SIG-M5 (cell line): ENCODE results near the gene TATDN3.
"Not testable (repeated sequence)": the region's sequence is repeated elsewhere in the genome, so short reads cannot be mapped to it uniquely, and the experiment has no call there.

Source experiments
- DNase-seq: peaks from one replicate; lab custom pipeline; 2025; lab: John Stamatoyannopoulos, UW

TATDN3 gene, protein sequence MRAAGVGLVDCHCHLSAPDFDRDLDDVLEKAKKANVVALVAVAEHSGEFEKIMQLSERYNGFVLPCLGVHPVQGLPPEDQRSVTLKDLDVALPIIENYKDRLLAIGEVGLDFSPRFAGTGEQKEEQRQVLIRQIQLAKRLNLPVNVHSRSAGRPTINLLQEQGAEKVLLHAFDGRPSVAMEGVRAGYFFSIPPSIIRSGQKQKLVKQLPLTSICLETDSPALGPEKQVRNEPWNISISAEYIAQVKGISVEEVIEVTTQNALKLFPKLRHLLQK

DNA sequence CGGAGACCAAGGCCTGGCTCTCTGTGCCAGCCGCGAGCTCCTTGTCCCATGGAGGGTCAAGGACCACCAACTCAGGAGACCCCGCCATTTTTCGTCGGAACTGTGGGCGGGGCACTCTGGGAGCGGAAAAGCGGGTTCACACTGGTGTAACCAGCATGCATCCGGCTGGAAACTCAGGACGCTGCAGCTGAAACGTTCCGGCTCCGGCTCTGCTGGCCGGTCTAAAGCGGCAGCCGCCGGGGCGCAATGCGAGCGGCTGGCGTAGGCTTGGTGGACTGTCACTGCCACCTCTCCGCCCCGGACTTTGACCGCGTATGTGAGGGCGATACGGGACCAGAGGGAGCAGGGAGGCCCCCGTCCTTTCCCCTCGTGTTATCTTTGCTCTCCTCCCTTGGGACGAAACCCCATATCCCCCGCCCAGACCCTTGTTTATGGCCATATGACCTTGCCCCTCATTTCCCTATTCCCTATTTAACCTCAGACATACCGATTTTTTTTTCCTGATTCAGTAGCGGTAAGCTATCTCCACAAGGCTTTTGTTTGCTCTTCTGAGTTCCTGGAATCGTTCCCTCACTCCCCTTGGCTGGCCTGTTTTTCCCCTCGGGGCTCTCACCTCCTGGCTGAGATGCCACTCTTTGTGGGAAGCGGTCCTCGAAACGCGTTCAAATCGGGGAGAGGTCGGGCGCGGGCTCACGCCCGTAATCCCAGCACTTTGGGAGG is at the start of gene TATDN3, which contains the start of gene NSL1:
Gene TATDN3, plus strand, starts transcription at position 219 of the 720 bp plus-strand sequence. Its CDS starts 28 bp downstream, at position 247.
Gene NSL1, minus strand, starts transcription at position 102 of the 720 bp plus-strand sequence. Its CDS starts 14 bp downstream, at position 88.
- DNase-seq: no peak

DNA sequence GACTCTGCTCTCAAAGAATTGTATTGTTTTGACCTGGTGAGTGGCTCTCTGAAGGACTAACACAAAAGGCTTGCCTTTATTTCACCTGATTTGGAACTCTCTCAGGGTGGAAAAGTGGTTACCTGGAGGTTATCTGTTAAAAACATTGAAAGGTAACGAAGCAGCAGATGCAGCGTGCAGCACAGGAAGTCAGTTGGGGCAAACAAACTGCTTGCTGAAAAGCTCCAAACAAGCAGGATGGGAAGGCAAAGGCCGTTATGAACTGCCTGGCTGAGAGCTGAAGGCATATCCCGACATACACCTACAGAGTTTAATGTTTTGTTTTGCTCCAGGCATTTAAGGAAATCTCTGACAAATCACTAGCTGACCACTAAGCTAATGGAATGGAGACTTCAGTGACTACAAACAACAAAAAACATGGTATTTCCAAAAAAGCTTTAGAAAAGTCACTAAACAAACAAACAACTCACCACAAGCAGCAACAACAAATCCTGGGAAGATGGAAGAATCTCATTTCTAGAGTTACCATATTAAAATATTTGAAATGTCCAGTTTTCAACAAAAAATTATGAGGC is 47.7 kb upstream of the TATDN3 start:
- DNase-seq: no peak

DNA sequence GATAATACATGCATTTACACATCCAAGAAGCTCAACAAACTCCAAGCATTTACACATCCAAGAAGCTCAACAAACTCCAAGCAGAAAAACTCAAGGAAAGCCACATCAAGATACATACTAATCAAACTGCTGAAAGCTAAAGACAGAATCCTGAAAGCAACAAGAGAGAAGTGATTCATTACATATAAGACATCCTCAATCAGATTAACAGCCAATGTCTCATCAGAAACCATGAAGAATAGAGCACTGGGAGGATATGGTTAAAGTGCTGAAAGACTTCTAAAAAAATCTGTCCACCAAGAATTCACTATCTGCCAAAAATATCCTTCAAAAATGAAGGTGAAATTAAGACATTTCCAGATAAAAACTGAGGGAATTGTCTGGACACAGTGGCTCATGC is 46.4 kb upstream of the TATDN3 start:
- DNase-seq: no peak

DNA sequence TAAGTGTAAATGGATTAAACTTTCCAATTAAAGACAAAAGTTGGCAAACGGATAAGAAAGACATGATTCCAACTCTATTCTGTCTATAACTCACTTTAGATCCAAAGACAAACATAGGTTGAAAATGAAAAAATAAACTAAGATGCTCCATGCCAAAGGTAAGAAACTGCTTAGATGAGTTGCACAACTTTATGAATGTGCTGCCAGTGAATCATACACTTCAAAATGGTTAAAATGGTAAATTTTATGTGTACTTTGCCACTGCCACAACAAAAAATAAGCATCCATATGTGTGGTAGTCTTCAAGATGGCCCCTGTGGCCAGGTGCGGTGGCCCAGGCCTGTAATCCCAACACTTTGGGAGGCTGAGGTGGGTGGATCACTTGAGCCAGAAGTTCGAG is 45.1 kb upstream of the TATDN3 start:
- no peak for DNase-seq

DNA sequence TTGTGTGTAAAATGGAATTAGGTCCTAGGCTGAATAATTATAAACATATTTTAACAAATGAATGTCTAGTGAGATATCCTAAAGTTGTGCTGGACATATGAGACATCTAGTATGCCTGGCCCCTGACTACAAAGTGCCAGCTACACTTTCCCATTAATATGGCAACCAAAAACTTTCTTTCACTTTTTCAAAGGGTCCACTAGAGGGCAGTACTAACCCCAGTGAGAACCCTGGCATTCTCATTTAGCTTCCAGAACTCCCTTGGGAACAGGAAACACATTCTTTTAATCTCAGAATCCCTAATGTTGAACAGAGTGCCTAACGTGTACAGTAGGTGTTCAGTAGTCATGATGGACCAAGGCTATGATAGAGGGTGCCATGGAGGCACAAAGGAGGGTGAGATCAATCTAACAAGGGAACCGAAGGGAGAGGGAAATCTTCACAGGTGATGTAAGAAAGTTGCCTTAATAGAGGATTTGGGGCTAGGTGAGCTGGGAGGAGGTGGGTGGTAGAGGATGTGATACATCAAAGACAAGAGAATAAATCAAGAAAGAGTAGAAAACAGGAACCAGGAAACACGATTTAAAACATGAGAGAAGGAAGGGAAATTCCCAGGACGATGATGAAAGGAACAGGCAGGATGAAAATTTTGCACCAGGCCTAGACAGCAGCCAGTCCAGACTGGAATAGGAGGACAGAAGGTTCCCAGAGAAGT is 41.7 kb upstream of the TATDN3 start:
- DNase-seq: no peak

DNA sequence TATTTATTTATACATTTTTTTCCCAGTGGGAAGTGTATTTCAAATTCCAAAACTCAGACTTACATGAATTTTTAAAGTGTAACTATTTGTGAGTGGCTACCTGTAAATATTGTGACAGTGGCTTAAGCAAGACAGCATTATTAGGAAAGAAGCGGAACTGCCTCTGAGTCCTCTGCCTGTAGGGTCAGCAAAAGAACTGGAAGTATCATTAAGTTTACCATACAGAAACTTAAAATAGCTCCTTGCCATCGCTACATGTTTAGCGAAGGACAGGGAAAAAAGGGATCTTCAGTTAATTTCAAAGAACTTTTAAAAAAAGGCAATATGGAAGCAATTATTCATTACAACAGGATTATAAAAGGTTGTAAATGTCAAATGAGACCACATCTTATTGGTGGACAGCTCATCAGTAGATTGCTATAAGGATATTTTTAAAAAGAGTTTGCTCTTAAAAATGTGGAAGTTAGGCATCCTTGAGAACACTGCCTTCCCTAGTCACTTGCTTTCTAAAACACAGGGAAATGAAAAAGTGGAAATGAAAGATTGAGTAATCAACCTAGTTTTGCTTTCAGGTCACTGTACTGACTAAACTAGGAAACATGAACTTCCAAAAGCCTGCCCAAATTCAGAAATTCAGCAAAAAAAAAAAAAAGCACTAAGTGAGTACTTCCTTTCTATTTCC is 39.3 kb upstream of the TATDN3 start:
- DNase-seq: peak; percentile 45

DNA sequence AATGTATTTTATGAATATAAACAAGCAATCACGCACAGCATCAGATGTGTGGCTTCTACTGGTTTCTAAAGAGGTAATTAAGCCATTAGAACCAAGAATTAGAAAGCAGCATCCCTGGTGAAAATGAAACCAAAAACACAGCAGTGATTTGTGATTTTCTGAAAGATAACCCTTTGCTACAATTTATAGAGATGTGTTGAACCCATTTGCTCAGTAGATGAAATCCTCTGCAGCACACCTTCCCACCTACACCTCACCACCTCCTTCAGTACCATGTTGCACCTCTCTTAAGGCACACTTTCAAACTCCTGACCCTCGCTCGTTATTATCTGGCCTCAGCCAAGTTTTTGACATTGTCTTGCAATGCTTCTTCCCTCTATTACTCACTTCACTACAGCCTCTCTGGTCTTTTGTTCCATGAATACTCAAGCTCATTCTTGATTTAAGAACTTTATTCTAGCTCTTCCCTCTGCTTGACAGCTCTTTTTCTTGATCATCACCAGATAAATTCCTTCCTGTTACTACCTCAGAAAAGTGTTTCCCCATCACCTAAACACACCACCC is 38.7 kb upstream of the TATDN3 start:
- DNase-seq: no peak

DNA sequence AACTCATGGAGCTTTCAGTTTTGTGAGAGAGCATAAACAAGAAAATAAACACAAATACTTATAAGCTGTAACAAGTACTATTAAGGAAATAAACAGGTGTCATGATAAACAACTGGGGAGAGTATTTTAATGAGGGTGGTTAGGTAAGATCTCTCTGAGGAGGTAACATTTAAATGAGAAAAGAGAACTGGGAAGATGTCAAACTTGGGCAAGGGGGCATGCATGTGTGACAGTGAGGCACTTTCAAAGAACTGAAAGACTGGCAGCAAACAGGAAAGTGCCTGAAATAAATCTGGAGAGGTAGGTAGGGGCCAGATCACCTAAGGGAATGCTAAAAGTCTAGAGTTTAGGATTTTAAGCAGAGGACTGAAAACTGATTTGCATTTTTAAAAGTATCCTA is 37.9 kb upstream of the TATDN3 start:
- DNase-seq: no peak

DNA sequence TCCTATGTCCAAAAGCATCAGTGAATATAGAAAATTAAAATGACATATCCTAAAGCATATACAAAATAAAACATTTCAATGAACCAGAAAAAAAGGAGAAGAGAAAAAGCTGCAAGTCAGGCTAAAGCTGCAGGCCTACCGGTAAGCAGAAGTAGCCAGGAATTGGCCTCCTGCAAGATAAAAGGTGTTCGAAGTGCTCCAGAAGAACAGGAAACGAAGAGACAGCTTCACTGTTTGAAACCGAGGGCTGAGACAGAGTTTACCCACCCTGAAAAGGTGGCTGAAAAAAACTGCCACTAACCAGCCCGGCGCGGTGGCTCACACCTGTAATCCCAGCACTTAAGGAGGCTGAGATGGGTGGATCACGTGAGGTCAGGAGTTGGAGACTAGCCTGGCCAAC is 37.5 kb upstream of the TATDN3 start:
- DNase-seq: no peak

DNA sequence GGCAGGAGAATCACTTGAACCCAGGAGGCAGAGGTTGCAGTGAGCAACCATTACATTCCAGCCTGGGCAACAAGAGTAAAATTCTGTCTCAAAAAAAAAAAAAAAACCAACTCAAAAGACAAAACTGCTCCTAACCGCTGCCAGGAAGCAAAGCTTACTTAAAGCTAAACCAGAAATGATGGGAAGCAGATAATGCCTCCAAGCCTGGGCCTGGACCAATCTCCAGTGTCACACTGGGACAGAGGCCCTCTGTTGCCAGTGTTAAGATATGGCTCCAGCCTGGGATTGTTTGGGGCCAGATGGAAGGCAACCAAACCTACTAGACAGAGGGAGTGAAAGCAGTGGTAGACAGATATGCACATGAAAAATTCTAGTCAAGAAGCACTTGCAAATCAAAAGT is 37.0 kb upstream of the TATDN3 start:
- DNase-seq: no peak

DNA sequence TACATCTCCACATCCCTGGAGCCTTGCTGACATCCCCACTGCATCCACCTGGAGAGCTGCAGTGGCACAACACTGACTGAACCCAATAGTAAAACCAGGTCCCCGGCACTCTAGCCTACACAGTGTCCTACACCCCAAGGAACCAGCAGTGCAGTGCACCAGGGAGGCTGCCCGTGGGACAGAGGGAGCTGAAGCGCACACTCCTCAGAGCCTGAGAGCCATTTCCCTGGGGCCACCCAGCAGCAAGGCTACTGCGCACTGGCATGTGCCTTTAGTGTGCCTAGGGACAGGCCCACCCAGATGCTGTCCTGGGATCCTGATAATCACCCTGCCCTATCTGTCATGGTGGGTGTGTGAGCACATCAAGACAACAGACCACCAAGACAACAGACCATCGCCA is 32.0 kb upstream of the TATDN3 start:
- no peak for DNase-seq

DNA sequence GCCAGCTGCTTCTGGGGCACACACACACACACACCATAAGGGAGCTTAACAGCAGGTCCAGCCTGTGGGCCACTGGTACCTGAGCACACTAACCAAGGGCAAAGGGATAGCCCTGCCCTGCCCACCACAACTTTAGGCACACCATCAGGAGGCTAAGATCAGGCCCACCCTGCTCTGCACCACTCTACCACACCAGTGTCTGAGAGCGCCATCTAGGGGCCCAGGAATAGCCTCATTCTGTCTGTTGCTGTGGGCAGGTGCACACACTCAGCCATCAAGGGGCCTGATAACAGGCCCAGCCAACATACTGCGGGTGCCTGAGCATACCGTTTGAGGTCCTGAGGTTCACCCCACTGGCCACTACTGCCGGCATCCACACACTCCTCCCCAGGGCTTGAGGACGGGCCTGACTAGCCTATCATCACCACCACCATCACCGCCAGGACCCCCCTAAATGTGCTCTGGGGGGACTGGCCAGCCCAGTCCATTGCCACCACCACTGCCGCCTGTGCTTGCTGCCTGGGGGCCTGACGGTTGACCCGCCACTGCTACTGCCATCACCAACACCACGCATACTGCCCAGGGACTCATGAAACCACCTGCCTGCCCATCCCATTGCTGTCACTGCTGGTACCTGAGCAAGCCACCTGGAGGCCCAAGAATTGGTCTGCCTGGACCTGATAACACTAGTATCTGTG is 31.4 kb upstream of the TATDN3 start:
- no peak for DNase-seq

DNA sequence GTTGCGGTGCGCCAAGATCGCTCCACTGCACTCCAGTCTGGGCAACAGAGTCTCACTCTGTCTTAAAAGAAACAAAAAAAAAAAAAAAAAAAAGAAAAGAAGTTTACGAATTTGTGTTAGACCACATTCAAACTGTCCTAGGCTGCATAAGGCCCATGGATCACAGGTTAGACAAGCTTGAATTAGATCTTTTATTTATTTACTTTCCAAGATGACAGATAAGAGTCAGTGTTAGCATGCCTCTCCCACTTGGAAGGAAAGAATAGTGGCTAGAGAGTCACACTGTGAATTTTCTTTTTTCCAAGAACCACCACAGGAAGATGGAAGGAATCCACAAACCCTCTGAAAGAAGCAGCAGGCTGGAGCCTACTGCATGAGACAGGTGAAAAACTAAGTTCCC is 29.5 kb upstream of the TATDN3 start:
- no peak for DNase-seq

DNA sequence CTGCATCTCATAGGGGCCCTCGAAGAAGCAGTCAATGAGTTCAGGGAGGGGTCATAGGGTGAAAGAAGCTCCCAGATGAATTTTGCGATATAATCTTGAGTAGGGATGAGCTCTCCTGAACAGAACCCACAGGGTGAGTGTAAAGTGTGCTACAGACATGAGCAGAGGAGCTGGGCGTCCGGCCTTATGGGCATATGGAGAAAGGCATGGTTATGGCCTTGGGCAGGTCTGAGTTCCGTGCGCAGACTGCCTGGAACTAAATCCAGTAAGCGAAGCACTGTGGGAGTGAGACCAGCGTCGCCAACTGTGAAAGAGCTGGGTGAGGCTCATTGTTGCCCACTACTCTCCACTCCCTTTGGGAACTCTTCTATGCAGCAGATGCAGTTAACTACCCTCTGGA is 28.9 kb upstream of the TATDN3 start:
- DNase-seq: no peak

DNA sequence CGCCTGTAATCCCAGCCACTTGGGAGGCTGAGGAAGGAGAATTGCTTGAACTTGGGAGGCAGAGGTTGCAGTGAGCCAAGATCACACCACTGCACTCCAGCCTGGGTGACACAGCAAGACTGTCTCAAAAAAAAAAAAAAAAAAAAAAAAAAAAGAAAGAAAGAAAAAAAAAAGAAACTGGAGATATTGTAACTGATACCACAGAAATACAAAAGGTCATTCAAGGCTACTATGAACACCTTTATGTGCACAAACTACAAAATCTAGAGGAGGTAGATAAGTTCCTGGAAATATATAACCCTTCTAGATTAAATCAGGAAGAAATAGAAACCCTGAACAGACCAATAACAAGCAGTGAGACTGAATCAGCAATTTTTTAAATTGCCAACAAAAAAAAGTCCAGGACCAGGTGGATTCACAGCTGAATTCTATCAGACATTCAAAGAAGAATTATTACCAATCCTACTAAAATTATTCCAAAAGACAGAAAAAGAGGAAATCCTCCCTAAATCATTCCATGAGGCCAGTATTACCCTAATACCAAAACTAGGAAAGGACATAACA is 26.9 kb upstream of the TATDN3 start:
- not testable (repeated sequence) for DNase-seq

DNA sequence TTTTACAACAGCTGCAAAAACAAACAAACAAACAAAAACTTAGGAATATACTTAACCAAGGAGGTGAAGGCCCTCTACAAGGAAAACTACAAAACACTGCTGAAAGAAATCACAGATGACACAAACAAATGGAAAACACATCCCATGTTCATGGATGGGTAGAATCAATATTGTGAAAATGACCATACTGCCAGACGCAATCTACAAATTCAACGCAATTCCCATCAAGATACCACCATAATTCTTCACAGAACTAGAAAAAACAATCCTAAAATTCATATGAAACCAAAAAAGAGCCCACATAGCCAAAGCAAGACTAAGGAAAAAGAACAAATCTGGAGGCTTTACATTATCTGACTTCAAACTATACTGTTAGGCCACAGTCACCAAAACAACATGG is 24.9 kb upstream of the TATDN3 start:
- not testable (repeated sequence) for DNase-seq

DNA sequence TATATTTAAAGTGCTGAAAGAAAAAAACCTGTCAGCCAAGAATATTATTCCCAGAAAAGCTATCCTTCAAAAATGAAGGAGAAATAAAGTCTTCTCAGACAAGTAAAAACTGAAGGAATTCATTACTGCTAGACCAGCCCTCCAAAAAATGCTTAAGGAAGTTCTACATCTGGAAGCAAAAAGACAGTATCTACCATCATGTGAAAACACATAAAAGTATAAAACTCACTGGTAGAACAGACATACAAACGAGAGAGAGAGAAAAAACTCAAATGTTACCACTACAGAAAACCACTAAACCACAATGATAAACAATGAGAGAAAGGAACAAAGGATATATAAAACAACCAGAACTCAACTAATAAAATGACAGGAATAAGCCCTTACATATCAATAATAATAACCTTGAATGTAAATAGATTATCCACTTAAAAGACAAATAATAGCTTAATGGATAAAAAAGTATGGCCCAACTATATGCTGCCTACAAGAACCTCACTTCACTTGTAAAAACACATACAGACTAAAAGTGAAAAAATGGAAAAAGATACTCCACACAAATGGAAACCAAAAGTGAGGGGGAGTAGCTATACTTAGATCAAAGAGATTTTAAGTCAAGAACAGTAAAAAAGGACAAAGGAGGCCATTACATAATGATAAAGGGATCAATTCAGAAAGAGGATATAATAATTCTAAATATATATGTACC is 22.1 kb upstream of the TATDN3 start:
- DNase-seq: no peak

DNA sequence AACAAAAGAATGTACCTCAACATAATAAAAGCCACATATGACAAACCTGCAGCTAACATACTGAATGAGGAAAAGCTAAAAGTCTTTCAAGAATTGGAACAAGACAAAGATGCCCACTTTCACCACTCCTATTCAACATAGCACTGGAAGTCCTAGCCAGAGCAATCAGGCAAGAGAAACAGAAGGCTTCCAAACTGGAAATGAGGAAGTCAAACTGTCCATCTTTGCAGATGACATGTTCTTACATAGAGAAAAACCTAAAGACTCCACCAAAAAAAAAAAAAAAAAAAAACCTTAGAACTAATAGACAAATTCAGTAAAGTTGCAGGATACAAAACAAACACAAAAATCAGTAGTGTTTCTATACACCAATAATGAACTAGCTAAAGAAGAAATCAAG is 20.4 kb upstream of the TATDN3 start:
- DNase-seq: no peak

DNA sequence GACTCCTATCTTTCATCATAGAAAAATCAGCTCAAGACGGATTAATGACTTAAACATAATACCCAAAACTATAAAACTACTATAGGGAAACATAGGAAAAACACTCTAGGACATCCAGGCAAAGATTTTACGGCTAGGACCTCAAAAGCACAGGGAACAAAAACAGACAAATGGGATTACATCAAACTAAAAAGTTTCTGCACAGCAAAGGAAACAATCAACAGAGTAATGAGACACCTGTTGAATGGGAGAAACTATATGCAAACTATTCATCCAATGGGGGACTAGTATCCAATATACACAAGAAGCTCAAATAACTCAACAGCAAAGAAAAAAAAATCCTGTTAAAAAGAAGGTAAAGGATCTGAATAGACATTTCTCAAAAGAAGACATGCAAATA is 18.7 kb upstream of the TATDN3 start:
- no peak for DNase-seq

DNA sequence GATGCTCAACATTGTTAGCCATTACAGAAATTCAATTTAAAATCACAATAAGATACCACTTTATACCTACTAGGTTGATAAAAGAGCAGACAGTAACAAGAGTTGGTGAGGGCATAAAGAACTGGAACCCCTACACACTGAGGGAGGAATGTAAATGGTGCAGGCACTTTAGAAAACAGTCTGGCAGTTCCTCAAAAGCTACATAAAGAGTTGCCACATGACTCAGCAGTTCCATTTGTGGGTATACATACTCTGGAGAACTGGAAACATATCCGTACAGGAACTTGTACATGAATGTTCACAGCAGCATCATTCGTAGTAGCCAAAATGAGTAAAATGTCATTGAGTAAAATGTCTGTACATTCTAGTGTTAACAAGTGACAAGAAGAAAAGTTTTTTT is 17.1 kb upstream of the TATDN3 start:
- peak; percentile 55 for DNase-seq
